ENCODE data around the gene DCUN1D4.

DCUN1D4 gene

DNA sequence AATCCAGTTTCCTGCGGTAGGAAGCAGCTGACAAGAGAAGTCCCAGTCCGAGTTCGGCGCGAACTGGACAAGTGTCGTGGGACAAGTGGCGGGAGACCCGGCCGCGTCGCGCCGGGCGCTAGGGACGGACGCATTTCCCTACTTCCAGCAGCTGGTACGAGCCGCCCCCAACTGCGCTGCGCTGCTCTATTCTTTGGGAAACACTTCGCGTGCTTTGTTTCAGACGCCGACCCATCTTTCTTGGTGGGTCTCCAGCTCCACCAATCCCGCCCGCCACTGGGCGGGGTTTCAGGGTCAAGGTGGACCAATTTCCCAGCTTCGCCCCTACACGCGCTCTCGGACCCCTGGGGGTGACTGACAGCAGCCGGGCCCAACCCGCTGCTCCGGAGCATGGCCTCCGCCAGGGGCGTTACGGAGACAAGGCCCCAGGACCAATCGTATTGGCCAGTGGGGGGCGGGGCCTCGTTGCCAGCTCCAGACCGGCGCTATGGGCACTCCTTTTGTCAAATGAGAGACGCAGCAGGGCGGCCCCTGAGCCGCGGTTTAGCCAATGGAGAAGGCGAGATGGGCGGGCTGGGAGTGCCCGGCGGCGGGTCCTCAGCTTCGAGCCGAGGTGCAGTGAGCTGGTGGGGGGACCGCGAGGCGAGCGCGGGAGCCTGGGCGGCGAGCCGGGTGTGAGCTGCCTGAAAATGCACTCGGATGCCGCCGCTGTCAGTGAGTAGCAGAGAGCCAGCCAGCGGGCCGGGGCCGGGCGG, at the start of gene DCUN1D4:
TSS of gene DCUN1D4 (plus strand) at position 600 of the 755 bp plus-strand sequence. CDS start at position 690, 90 bp downstream.
- Histone ChIP-seq H3K4me3 (ENCODE audit: low read depth, low read length) (peak within 1 kb of the TSS; percentile 93), H3K9me3 (ENCODE audit: severe bottlenecking) (no peaks in the 10 kb centered on the region), H3K27ac (peak within 1 kb of the TSS; percentile 87), H3K27me3 (ENCODE audit: insufficient read depth, low read depth, severe bottlenecking) (no peaks in the 10 kb centered on the region), H3K36me3 (no peaks in the 10 kb centered on the region)
- DNase-seq = peak; percentile 100
- TF ChIP-seq CTCF (IDR thresholded peaks at IDR 0.05; ENCODE audit: low read depth, low read length) = no peak

- H3K27ac ChIP-seq = no peak overlapping the region
- no peak for TF ChIP-seq CTCF (IDR thresholded peaks at IDR 0.05; ENCODE audit: low read depth, low read length)
- DNase-seq = no peak
- peaks cover 61% of the 10 kb centered on the region for H3K27me3 ChIP-seq (ENCODE audit: insufficient read depth, low read depth, severe bottlenecking)
- no peaks in the 10 kb centered on the region for H3K9me3 ChIP-seq (ENCODE audit: severe bottlenecking)
- H3K36me3 ChIP-seq = no peaks in the 10 kb centered on the region
- no peak overlapping the region for H3K4me3 ChIP-seq (ENCODE audit: low read depth, low read length)
Observed at GRCh38 chr4:51820443-51821234, 22.3 kb upstream of the DCUN1D4 start.

- Histone ChIP-seq H3K27me3 (ENCODE audit: insufficient read depth, low read depth, severe bottlenecking) (peaks cover 74% of the 10 kb centered on the region), H3K4me3 (ENCODE audit: low read depth, low read length) (no peak overlapping the region), H3K36me3 (no peaks in the 10 kb centered on the region), H3K27ac (no peak overlapping the region), H3K9me3 (ENCODE audit: severe bottlenecking) (no peaks in the 10 kb centered on the region)
- TF ChIP-seq CTCF (IDR thresholded peaks at IDR 0.05; ENCODE audit: low read depth, low read length) = no peak
- no peak for DNase-seq
Observed at GRCh38 chr4:51825341-51825740, 17.6 kb upstream of the DCUN1D4 start.

DNA sequence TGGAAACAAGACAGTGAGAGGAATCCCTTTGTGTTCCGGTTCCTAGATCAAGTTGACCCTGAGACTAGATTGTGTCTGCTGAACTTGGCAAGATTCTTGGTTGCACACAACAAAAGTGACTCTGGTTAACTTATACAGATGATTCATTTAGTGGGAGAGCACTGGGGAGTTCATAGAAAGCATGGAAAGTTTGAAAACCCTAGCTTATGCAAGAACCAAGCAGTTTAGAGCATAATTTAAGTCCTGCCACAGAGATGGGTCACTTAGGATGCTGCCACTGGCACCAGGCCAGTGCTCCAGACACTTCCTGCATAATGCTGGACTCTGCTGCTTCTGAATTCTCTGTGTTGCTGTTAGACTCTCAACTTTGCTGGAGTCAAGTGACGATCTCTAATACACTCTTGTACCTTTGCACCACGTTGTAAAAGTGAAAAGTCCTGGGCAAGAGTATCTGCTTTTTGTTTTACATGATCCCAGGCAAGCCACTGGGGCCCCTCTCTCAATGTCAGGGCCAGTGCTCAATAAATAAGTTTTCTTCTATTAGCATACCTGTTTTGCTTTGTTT, 12.7 kb upstream of the DCUN1D4 start:
- no peak for TF ChIP-seq CTCF (IDR thresholded peaks at IDR 0.05; ENCODE audit: low read depth, low read length)
- peaks cover 44% of the 10 kb centered on the region for H3K27me3 ChIP-seq (ENCODE audit: insufficient read depth, low read depth, severe bottlenecking)
- H3K27ac ChIP-seq = no peak overlapping the region
- H3K36me3 ChIP-seq = no peaks in the 10 kb centered on the region
- no peaks in the 10 kb centered on the region for H3K9me3 ChIP-seq (ENCODE audit: severe bottlenecking)
- no peak overlapping the region for H3K4me3 ChIP-seq (ENCODE audit: low read depth, low read length)
- DNase-seq = no peak

GRCh38 chr4:51831133-51831532, 11.8 kb upstream of the DCUN1D4 start:
- Histone ChIP-seq H3K36me3 (no peaks in the 10 kb centered on the region), H3K27me3 (ENCODE audit: insufficient read depth, low read depth, severe bottlenecking) (peaks cover 40% of the 10 kb centered on the region), H3K4me3 (ENCODE audit: low read depth, low read length) (no peak overlapping the region), H3K27ac (no peak overlapping the region), H3K9me3 (ENCODE audit: severe bottlenecking) (no peaks in the 10 kb centered on the region)
- DNase-seq = peak; percentile 73
- TF ChIP-seq CTCF (IDR thresholded peaks at IDR 0.05; ENCODE audit: low read depth, low read length) = peak; percentile 72

All from WERI-Rb-1 (cell line).